Upper lobe of right lung (tissue), 1 donor: ENCODE results near the gene SLC12A9. TPM values are rescaled to one million over a fixed set of nuclear protein-coding genes. Genes with fewer than 3 reads are reported as not detected.

Source experiments
- ATAC-seq: fragments of 200-7000 bp; cut with Tn5 transposase; one replicate; pipeline ENCODE4 v1.9.1; 2020; ENCODE audit warnings: mild to moderate bottlenecking, moderate library complexity
- DNase-seq: peaks from one replicate; pipeline ENCODE4 v3.0.0-alpha.2; 2020
- H3K27ac ChIP-seq: fragments of 200-600 bp; one replicate; pipeline ENCODE4 v1.8.0; 2022
- H3K27me3 ChIP-seq: fragments of 200-600 bp; one replicate; pipeline ENCODE4 v1.8.0; 2022; ENCODE audit warnings: mild to moderate bottlenecking
- H3K36me3 ChIP-seq: fragments of 200-600 bp; one replicate; pipeline ENCODE4 v1.8.0; 2022
- H3K4me1 ChIP-seq: fragments of 200-600 bp; one replicate; pipeline ENCODE4 v1.8.0; 2022
- H3K4me3 ChIP-seq: fragments of 200-600 bp; one replicate; pipeline ENCODE4 v1.8.0; 2022; ENCODE audit warnings: mild to moderate bottlenecking
- H3K9me3 ChIP-seq: fragments of 200-600 bp; one replicate; pipeline ENCODE4 v1.8.0; 2022
- CTCF ChIP-seq: fragments of 200-600 bp; IDR thresholded peaks from one replicate; pipeline ENCODE4 v1.8.0; 2022; ENCODE audit warnings: antibody characterized with exemption
- intact Hi-C: fragments of 100-400 bp; cut with DNase I; formaldehyde crosslinking; loops from one replicate; pipeline ENCODE4 v1.11.0; 2022
- total RNA-seq: library from RNA; stranded (reverse); fragmentation: NEBNext Ultra II Directional; extraction: Animal tissue kit (Norgen Biotek cat#: 25700); gene quantifications from one replicate; pipeline ENCODE4 v1.2.1, GENCODE V29; 2021
- donor health status: DM: no; HTN: yes; CAD: no; lungs with severe emphysema.

The SLC12A9 gene
- total RNA-seq, 1 donor from 2014 or later, result 39.2 TPM

GRCh38 chr7:100895956-100896731 is 43.6 kb downstream of the SLC12A9 start:
- ATAC-seq, result peak; percentile 40
- H3K27ac ChIP-seq, result no peak overlapping the region
- intact Hi-C loops, result loop anchor here (5.0 kb wide), 1 partner anchor 161 kb away; no protein-coding TSS in a partner anchor
- peaks cover 21% of the 10 kb centered on the region for H3K4me1 ChIP-seq
- H3K27me3 ChIP-seq, result peaks cover 28% of the 10 kb centered on the region
- no peaks in the 10 kb centered on the region for H3K9me3 ChIP-seq
- peak overlapping the region; percentile 45 for H3K4me3 ChIP-seq
- DNase-seq, result peak; percentile 70
- H3K36me3 ChIP-seq, result no peaks in the 10 kb centered on the region
- TF ChIP-seq CTCF, result no peak

GRCh38 chr7:100896732-100897608 is 44.5 kb downstream of the SLC12A9 start:
- DNase-seq (peak; percentile 79), ATAC-seq (peak; percentile 61)
- H3K36me3 ChIP-seq, result no peaks in the 10 kb centered on the region
- no peaks in the 10 kb centered on the region for H3K9me3 ChIP-seq
- H3K27ac ChIP-seq, result no peak overlapping the region
- peak; percentile 71 for TF ChIP-seq CTCF
- peaks cover 28% of the 10 kb centered on the region for H3K27me3 ChIP-seq
- H3K4me1 ChIP-seq, result peaks cover 20% of the 10 kb centered on the region
- peak overlapping the region; percentile 45 for H3K4me3 ChIP-seq
- intact Hi-C loops, result loop anchor here (5.0 kb wide), 1 partner anchor 160 kb away; no protein-coding TSS in a partner anchor

GRCh38 chr7:100897772-100898454 is 45.4 kb downstream of the SLC12A9 start:
- Histone ChIP-seq H3K27ac (no peak overlapping the region), H3K9me3 (no peaks in the 10 kb centered on the region), H3K4me3 (no peak overlapping the region), H3K27me3 (peaks cover 28% of the 10 kb centered on the region), H3K4me1 (peaks cover 20% of the 10 kb centered on the region), H3K36me3 (no peaks in the 10 kb centered on the region)
- intact Hi-C loops, result loop anchor here (5.0 kb wide), 1 partner anchor 159 kb away; no protein-coding TSS in a partner anchor
- DNase-seq (no peak), ATAC-seq (no peak)
- TF ChIP-seq CTCF, result no peak

GRCh38 chr7:100899432-100899831 is 46.9 kb downstream of the SLC12A9 start:
- H3K27ac ChIP-seq, result no peak overlapping the region
- no peak for DNase-seq
- H3K27me3 ChIP-seq, result peaks cover 28% of the 10 kb centered on the region
- TF ChIP-seq CTCF, result no peak
- H3K36me3 ChIP-seq, result no peaks in the 10 kb centered on the region
- intact Hi-C loops, result loop anchor here (5.0 kb wide), 1 partner anchor 158 kb away; no protein-coding TSS in a partner anchor
- H3K9me3 ChIP-seq, result no peaks in the 10 kb centered on the region
- no peak overlapping the region for H3K4me3 ChIP-seq
- no peak for ATAC-seq
- H3K4me1 ChIP-seq, result peaks cover 19% of the 10 kb centered on the region

GRCh38 chr7:100900978-100901377 is 48.5 kb downstream of the SLC12A9 start:
- no peak for ATAC-seq
- no peaks in the 10 kb centered on the region for H3K36me3 ChIP-seq
- peaks cover 7% of the 10 kb centered on the region for H3K4me1 ChIP-seq
- no peak for DNase-seq
- intact Hi-C loops, result no loop called here
- no peak overlapping the region for H3K27ac ChIP-seq
- no peak overlapping the region for H3K4me3 ChIP-seq
- no peak for TF ChIP-seq CTCF
- H3K9me3 ChIP-seq, result no peaks in the 10 kb centered on the region
- H3K27me3 ChIP-seq, result peaks cover 18% of the 10 kb centered on the region
